Upper lobe of left lung (tissue), 4 donors: Measurements from ENCODE around the gene ZBTB12.

ENCODE experiments used
- EP300 ChIP-seq, 4 donors: sonication (generic); formaldehyde crosslinking; IDR thresholded peaks; one replicate each; pipeline ENCODE4 v1.5.1; 2017; ENCODE audit warnings: antibody characterized with exemption in 4 of 4, control low read depth in 2 of 4
- POLR2A ChIP-seq, 4 donors: fragments of 450-650 bp; IDR thresholded peaks; one replicate each; pipeline ENCODE4 v1.5.1; 2016 to 2017; ENCODE audit warnings: antibody characterized with exemption in 4 of 4, mild to moderate bottlenecking in 2 of 4
- TF ChIP-seq, protein P1 (sequence below), 6 experiments: fragments of 450-650 bp in 4 of 6; fragments of 200-600 bp in 2 of 6; sonication (generic) in 2 of 6; IDR thresholded peaks; one replicate each; pipeline ENCODE4 v1.5.1; 2016 to 2019; ENCODE audit warnings: antibody characterized with exemption in 6 of 6

DNA sequence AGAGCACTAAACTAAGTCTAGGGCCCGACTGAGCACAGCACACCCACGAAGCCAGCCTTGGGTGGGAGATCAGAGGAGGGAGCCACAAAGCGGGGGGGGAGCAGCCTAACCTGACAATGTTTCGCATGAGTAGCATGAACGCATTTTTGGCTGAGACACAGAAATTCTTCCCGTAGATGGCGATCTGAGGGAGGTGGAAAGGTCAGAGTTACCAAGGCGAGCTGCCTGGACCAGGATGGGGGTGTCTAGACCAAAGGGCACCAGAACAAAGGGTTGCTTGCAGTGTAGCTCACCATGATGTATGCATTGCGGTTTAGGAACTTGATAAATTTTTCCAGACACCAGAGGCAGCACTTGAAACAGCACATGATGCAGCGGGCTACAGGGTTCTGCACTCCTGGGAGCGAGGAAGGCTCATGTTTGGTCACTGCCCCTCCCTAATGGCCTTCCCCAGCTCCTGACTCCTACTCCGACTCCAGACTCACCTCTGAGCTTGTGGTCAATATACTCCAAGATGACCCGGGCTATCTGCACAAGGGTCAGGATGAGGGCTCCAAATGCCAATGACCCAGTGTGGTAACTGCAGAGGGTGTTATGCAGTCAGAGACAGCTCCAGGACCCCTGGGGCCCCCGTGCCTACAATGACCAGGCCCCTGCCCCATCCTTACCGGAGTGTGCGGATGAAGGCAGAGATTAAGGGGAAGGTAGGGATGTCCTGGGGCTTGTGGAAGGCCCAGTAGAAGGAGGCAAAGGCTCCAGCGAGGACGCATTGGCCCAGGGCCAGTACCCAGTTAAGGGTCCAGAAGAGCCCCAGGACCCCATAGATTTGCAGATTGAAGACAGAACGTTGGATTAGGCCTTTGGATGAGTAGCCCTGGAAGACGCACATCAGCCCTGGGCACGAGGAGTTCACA lies 36.4 kb downstream of the ZBTB12 start:
- TF ChIP-seq POLR2A (IDR thresholded peaks at IDR 0.05) (no peak), EP300 (IDR thresholded peaks at IDR 0.05) (no peak)
- TF ChIP-seq, protein P1, sequence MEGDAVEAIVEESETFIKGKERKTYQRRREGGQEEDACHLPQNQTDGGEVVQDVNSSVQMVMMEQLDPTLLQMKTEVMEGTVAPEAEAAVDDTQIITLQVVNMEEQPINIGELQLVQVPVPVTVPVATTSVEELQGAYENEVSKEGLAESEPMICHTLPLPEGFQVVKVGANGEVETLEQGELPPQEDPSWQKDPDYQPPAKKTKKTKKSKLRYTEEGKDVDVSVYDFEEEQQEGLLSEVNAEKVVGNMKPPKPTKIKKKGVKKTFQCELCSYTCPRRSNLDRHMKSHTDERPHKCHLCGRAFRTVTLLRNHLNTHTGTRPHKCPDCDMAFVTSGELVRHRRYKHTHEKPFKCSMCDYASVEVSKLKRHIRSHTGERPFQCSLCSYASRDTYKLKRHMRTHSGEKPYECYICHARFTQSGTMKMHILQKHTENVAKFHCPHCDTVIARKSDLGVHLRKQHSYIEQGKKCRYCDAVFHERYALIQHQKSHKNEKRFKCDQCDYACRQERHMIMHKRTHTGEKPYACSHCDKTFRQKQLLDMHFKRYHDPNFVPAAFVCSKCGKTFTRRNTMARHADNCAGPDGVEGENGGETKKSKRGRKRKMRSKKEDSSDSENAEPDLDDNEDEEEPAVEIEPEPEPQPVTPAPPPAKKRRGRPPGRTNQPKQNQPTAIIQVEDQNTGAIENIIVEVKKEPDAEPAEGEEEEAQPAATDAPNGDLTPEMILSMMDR (IDR thresholded peaks at IDR 0.05): no peak
